ACHN (cell line): Measurements from ENCODE around the gene PCDHA6.
"Not testable (repeated sequence)": the region's sequence is repeated elsewhere in the genome, so short reads cannot be mapped to it uniquely, and the experiment has no call there.

ENCODE experiments used
- DNase-seq: peaks from one replicate; pipeline ENCODE4 v3.0.0-alpha.2; 2015
- in situ Hi-C: cut with HindIII; loops from 2 replicates; pipeline ENCODE4 v1.10.0; 2017; ENCODE audit warnings: low sequenced_read_pairs, low pct_ligation_motif_present, low pct_unique_long_range_greater_than_20kb

Gene PCDHA6

GRCh38 chr5:140849831-140850634 lies 22.3 kb downstream of the PCDHA6 start:
- DNase-seq, in situ Hi-C loops: not testable (repeated sequence)

- in situ Hi-C loops, result no loop called here
- no peak for DNase-seq
These were observed 28.3 kb downstream of the PCDHA6 start, which contains the start of gene PCDHA10 for GRCh38 chr5:140855772-140856674. Gene PCDHA10, plus strand, starts transcription at chr5:140855897. Its CDS starts 152 bp downstream, at chr5:140856049.

- in situ Hi-C loops, result no loop called here
These were observed 29.6 kb downstream of the PCDHA6 start for GRCh38 chr5:140857177-140857986.

GRCh38 chr5:140857987-140858240 lies 30.2 kb downstream of the PCDHA6 start:
- DNase-seq, result no peak
- in situ Hi-C loops, result no loop called here

More at GRCh38 chr5:140857177-140857986, 29.6 kb downstream of the PCDHA6 start:
- DNase-seq, result no peak

GRCh38 chr5:140862441-140863295 lies 34.9 kb downstream of the PCDHA6 start:
- in situ Hi-C loops, result no loop called here
- no peak for DNase-seq

GRCh38 chr5:140868721-140869554 lies 41.2 kb downstream of the PCDHA6 start, which contains the start of gene PCDHA11:
Gene PCDHA11, plus strand, starts transcription at chr5:140868957. Its CDS starts 147 bp downstream, at chr5:140869104.
- in situ Hi-C loops, result no loop called here
- peak; percentile 10 for DNase-seq

GRCh38 chr5:140869555-140869886 lies 41.8 kb downstream of the PCDHA6 start:
- in situ Hi-C loops, result no loop called here
- no peak for DNase-seq

- in situ Hi-C loops, result no loop called here
- DNase-seq, result no peak
These were observed 42.8 kb downstream of the PCDHA6 start for GRCh38 chr5:140870221-140871201.

- no peak for DNase-seq
- in situ Hi-C loops, result no loop called here
These were observed 47.6 kb downstream of the PCDHA6 start, which contains the start of gene PCDHA12 for GRCh38 chr5:140875085-140876065. Gene PCDHA12, plus strand, starts transcription at chr5:140875308. Its CDS starts 165 bp downstream, at chr5:140875473.

- DNase-seq, in situ Hi-C loops: not testable (repeated sequence)
These were observed 48.9 kb downstream of the PCDHA6 start for GRCh38 chr5:140876541-140877261.

GRCh38 chr5:140877262-140877581 lies 49.5 kb downstream of the PCDHA6 start:
- in situ Hi-C loops, result no loop called here
- DNase-seq, result no peak
